ENCODE measurements around the gene ABCC8. TPM values are rescaled to one million over a fixed set of nuclear protein-coding genes. Genes with fewer than 3 reads are reported as not detected.

ABCC8 gene
- total and polyA plus RNA-seq, 4 donors, result 1.2 to 14.9 (median 3.1) TPM

DNA sequence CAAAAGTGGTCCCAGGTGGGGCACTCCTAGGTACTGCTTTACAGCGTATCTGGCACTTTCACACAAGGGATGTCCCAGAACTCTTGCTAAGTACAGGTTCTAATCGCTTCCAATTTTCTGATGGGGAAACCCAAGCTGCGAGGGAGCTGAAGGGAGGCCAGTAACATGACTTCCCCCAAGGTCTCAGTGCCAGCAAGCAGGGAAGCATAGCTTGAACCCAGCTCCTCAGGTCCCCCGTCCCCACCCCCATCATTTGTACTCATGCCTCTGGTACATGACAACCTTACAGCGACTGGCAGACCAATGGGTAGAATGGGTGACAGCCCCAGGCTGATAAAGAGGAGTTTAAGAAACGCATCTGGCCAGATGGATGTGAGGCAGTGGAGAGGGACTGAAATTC lies 716 bp upstream of the ABCC8 start:
- 49 to 50% methylated on average over 6 of the region's 6 CpGs for WGBS, 2 donors
- ATAC-seq (ENCODE audit: insufficient read depth, low FRiP score) (no peak), DNase-seq (no peak)
- Histone ChIP-seq H3K9ac (ENCODE audit: insufficient read depth in 1 of 2, low read length in 2 of 2) (no peak overlapping the region), H3K4me1 (ENCODE audit: control insufficient read depth in 5 of 5, insufficient read depth in 5 of 5, low read length in 5 of 5) (peaks cover 0 to 9% (median 0%) of the 10 kb centered on the region in 5 donors), H3K27ac (ENCODE audit: low read depth in 1 of 2, low read length in 1 of 2) (no peak overlapping the region), H3K9me3 (ENCODE audit: control insufficient read depth in 4 of 4, insufficient read depth in 3 of 4, low read length in 3 of 4) (peaks cover 0 to 2% (median 0%) of the 10 kb centered on the region in 4 donors), H3K27me3 (ENCODE audit: control insufficient read depth in 3 of 3, insufficient read depth in 3 of 3, low read length in 2 of 3) (peaks cover 10 to 61% (median 50%) of the 10 kb centered on the region in 3 donors), H3K36me3 (ENCODE audit: control insufficient read depth in 4 of 4, insufficient read depth in 4 of 4, low read length in 4 of 4) (no peaks in the 10 kb centered on the region), H3K4me3 (no peak overlapping the region)
- TF ChIP-seq, protein P1, sequence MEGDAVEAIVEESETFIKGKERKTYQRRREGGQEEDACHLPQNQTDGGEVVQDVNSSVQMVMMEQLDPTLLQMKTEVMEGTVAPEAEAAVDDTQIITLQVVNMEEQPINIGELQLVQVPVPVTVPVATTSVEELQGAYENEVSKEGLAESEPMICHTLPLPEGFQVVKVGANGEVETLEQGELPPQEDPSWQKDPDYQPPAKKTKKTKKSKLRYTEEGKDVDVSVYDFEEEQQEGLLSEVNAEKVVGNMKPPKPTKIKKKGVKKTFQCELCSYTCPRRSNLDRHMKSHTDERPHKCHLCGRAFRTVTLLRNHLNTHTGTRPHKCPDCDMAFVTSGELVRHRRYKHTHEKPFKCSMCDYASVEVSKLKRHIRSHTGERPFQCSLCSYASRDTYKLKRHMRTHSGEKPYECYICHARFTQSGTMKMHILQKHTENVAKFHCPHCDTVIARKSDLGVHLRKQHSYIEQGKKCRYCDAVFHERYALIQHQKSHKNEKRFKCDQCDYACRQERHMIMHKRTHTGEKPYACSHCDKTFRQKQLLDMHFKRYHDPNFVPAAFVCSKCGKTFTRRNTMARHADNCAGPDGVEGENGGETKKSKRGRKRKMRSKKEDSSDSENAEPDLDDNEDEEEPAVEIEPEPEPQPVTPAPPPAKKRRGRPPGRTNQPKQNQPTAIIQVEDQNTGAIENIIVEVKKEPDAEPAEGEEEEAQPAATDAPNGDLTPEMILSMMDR (IDR thresholded peaks at IDR 0.05; ENCODE audit: control extremely low read depth, extremely low read depth), result no peak

DNA sequence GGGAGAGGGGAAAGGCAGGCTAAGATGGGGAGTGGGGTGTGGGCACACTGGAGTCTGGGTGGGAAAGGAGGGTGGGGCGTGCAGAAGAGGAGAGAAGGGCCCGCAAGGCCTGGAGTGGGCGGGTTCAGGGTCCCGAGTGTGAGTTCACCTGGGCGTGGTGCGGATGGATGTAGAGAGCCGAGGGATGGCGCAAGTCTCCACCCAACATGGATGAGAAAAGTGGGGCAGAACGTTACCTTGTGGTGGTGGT lies 364 bp upstream of the ABCC8 start:
- peaks cover 10 to 63% (median 50%) of the 10 kb centered on the region in 3 donors for H3K27me3 ChIP-seq (ENCODE audit: control insufficient read depth in 3 of 3, insufficient read depth in 3 of 3, low read length in 2 of 3)
- 11 to 12% methylated on average over 9 of the region's 9 CpGs for WGBS, 2 donors
- H3K9ac ChIP-seq (ENCODE audit: insufficient read depth in 1 of 2, low read length in 2 of 2), result no peak overlapping the region
- H3K27ac ChIP-seq (ENCODE audit: low read depth in 1 of 2, low read length in 1 of 2), result no peak overlapping the region
- H3K36me3 ChIP-seq (ENCODE audit: control insufficient read depth in 4 of 4, insufficient read depth in 4 of 4, low read length in 4 of 4), result no peaks in the 10 kb centered on the region
- DNase-seq, result no peak
- no peak for ATAC-seq (ENCODE audit: insufficient read depth, low FRiP score)
- peaks cover 0 to 2% (median 0%) of the 10 kb centered on the region in 4 donors for H3K9me3 ChIP-seq (ENCODE audit: control insufficient read depth in 4 of 4, insufficient read depth in 3 of 4, low read length in 3 of 4)
- H3K4me1 ChIP-seq (ENCODE audit: control insufficient read depth in 5 of 5, insufficient read depth in 5 of 5, low read length in 5 of 5), result peaks cover 0 to 9% (median 0%) of the 10 kb centered on the region in 5 donors
- TF ChIP-seq, protein P1 (IDR thresholded peaks at IDR 0.05; ENCODE audit: control extremely low read depth, extremely low read depth), result no peak
- no peak overlapping the region for H3K4me3 ChIP-seq

DNA sequence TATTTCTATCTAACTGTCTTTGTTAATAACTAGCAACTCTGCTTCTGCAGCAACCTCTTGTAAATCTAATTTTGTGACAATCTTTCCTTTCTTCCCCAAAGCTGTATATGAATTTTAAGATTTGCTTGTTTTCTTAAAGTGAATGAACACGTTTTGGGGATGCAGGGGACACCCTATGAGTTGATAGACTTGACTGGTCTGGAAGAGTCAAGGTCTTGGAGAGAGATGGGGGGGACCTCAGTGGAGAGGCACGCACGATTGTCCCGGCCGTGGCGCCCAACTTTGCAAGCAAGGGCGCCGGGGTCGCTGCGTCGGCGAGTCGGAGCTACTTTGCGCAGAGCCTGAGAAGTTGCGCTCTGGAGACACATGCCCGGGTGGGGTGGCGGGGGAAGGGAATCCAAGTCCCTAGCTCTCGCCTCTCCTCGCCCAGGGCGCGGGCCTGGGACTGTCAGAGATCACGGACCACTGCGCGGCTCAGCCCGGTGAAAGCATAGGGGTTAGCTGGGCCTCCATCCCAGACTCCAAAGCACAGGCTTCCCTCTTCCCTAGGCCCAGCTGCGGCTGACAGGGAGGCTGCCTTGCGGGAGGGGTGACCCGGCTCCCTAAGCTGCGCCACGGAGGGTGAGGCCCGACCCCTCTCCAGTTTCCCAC lies 854 bp downstream of the ABCC8 start:
- Histone ChIP-seq H3K4me3 (no peak overlapping the region), H3K9me3 (ENCODE audit: control insufficient read depth in 4 of 4, insufficient read depth in 3 of 4, low read length in 3 of 4) (peaks cover 0 to 3% (median 0%) of the 10 kb centered on the region in 4 donors), H3K27ac (ENCODE audit: low read depth in 1 of 2, low read length in 1 of 2) (no peak overlapping the region), H3K4me1 (ENCODE audit: control insufficient read depth in 5 of 5, insufficient read depth in 5 of 5, low read length in 5 of 5) (peaks cover 0 to 9% (median 0%) of the 10 kb centered on the region in 5 donors), H3K36me3 (ENCODE audit: control insufficient read depth in 4 of 4, insufficient read depth in 4 of 4, low read length in 4 of 4) (no peaks in the 10 kb centered on the region), H3K9ac (ENCODE audit: insufficient read depth in 1 of 2, low read length in 2 of 2) (no peak overlapping the region), H3K27me3 (ENCODE audit: control insufficient read depth in 3 of 3, insufficient read depth in 3 of 3, low read length in 2 of 3) (peaks cover 10 to 63% (median 53%) of the 10 kb centered on the region in 3 donors)
- DNase-seq, result no peak
- 4 to 6% methylated on average over 29 to 31 of the region's 31 CpGs for WGBS, 2 donors
- ATAC-seq (ENCODE audit: insufficient read depth, low FRiP score), result no peak
- TF ChIP-seq, protein P1 (IDR thresholded peaks at IDR 0.05; ENCODE audit: control extremely low read depth, extremely low read depth), result no peak

Measured in lung (tissue), 12 donors.